Gastrocnemius medialis (tissue), 4 donors: ENCODE data around the gene NUMB.

ENCODE experiments used
- POLR2A ChIP-seq, 2 donors: fragments of 450-650 bp; IDR thresholded peaks; one replicate each; pipeline ENCODE4 v1.6.1; 2017; ENCODE audit warnings: antibody characterized with exemption in 2 of 2, mild to moderate bottlenecking in 2 of 2, moderate library complexity in 2 of 2
- TF ChIP-seq, protein P1 (sequence below), 5 experiments: fragments of 450-650 bp in 3 of 5; fragments of 200-600 bp in 2 of 5; sonication (generic) in 2 of 5; IDR thresholded peaks in 4 of 5; conservative IDR thresholded peaks in 1 of 5; 1 replicate in 4 of 5; 2 replicates in 1 of 5; pipeline ENCODE4 v1.5.1; 2016 to 2019; ENCODE audit warnings: antibody characterized with exemption in 5 of 5, mild to moderate bottlenecking in 3 of 5, moderate library complexity in 3 of 5

DNA sequence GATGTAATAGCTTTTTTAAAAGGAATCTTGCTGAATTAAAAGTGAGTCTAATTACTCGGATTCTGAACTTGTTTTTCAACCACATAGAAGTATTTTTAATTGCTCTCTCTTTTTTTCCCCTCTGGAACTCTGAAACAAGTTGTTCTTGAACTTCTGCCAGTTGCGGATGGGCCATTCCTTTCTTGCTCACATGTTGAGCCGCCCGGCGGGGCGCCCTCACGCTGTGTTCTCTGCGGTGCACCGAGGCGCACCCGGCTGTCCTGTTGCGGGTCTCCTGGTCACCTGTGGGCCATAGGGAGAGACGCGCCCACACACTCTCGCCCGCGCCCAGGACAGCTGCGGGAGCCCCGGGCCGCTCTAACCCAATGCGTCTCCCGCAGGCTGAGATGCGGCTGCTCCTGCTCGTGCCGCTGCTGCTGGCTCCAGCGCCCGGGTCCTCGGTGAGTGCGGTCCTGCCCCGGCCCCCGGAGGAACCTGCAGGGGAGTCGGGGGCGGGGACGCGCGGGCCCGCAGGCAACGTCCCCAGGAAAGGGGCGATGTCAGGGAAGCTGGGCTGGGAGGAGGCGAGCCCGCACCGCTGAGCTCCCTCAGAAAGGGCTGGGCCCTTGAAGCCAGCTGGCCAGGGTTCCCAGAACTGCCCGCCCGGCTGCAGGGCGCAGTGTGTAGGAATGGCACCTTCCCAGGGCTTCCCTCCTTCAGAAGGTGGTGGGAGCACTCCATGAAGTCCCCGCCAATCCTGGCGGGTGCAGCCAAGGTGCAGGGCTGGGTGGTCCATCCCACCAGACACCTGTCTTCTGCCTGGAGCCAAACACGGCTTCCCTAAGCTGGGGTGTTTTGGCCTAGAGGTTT, 218.7 kb downstream of the NUMB start:
- TF ChIP-seq, protein P1, sequence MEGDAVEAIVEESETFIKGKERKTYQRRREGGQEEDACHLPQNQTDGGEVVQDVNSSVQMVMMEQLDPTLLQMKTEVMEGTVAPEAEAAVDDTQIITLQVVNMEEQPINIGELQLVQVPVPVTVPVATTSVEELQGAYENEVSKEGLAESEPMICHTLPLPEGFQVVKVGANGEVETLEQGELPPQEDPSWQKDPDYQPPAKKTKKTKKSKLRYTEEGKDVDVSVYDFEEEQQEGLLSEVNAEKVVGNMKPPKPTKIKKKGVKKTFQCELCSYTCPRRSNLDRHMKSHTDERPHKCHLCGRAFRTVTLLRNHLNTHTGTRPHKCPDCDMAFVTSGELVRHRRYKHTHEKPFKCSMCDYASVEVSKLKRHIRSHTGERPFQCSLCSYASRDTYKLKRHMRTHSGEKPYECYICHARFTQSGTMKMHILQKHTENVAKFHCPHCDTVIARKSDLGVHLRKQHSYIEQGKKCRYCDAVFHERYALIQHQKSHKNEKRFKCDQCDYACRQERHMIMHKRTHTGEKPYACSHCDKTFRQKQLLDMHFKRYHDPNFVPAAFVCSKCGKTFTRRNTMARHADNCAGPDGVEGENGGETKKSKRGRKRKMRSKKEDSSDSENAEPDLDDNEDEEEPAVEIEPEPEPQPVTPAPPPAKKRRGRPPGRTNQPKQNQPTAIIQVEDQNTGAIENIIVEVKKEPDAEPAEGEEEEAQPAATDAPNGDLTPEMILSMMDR (IDR thresholded peaks at IDR 0.05 in 4 of 5, conservative IDR thresholded peaks at IDR 0.05 in 1 of 5): no peak
- no peak for TF ChIP-seq POLR2A (IDR thresholded peaks at IDR 0.05)
